Keratinocyte (primary cell): ENCODE measurements around the gene CD226.

ENCODE experiments used
- CTCF ChIP-seq, 3 experiments: IDR thresholded peaks in 1 of 3; conservative IDR thresholded peaks in 1 of 3; optimal IDR thresholded peaks in 1 of 3; 2 replicates in 2 of 3; 3 replicates in 1 of 3; pipeline versions ENCODE3 to v1.5.1; 2011; ENCODE audit warnings: low read length in 3 of 3, mild to moderate bottlenecking in 3 of 3, moderate library complexity in 2 of 3, control low read depth in 1 of 3, inconsistent platforms in 1 of 3; ENCODE audit not compliant: insufficient read depth in 2 of 3; ENCODE audit errors: extremely low read depth in 1 of 3
- EZH2 ChIP-seq: IDR thresholded peaks from one replicate; pipeline ENCODE4 v1.6.1; 2012; ENCODE audit warnings: inconsistent platforms, mild to moderate bottlenecking, low read length, moderate library complexity

GRCh38 chr18:69843015-69843414 lies 104.7 kb downstream of the CD226 start:
- no peak for TF ChIP-seq CTCF (optimal IDR thresholded peaks at IDR 0.05 in 1 of 3, IDR thresholded peaks at IDR 0.05 in 1 of 3, conservative IDR thresholded peaks at IDR 0.05 in 1 of 3; ENCODE audit: extremely low read depth in 1 of 3, insufficient read depth in 2 of 3, low read length in 3 of 3)
- TF ChIP-seq EZH2, result no peak
